Gastroesophageal sphincter (tissue), 3 donors: ENCODE data around the gene RIMBP2.

Experiments
- CTCF ChIP-seq, 4 experiments: fragments of 200-600 bp in 2 of 4; fragments of 450-650 bp in 2 of 4; sonication (generic) in 1 of 4; IDR thresholded peaks; one replicate each; pipeline ENCODE4 v1.5.1; 2017 to 2019; ENCODE audit warnings: antibody characterized with exemption in 4 of 4, mild to moderate bottlenecking in 2 of 4, moderate library complexity in 2 of 4
- EP300 ChIP-seq: sonication (generic); formaldehyde crosslinking; IDR thresholded peaks from one replicate; pipeline ENCODE4 v1.6.1; 2017; ENCODE audit warnings: antibody characterized with exemption, mild to moderate bottlenecking
- POLR2A ChIP-seq, 2 donors: fragments of 450-650 bp; IDR thresholded peaks; one replicate each; pipeline ENCODE4 v1.6.1; 2017; ENCODE audit warnings: antibody characterized with exemption in 2 of 2, mild to moderate bottlenecking in 2 of 2, moderate library complexity in 1 of 2

- TF ChIP-seq POLR2A (IDR thresholded peaks at IDR 0.05) = no peak
- TF ChIP-seq CTCF (IDR thresholded peaks at IDR 0.05) = no peak
- no peak for TF ChIP-seq EP300
These were observed 247.3 kb downstream of the RIMBP2 start for GRCh38 chr12:130468700-130469245.
